Lung (tissue), 12 donors: ENCODE data around the gene CDRT4. TPM values are rescaled to one million over a fixed set of nuclear protein-coding genes. Genes with fewer than 3 reads are reported as not detected.

Experiments
- ATAC-seq: fragments of 200-7000 bp; cut with Tn5 transposase; one replicate; pipeline ENCODE4 v1.9.1; 2020; ENCODE audit warnings: moderate number of reproducible peaks; ENCODE audit not compliant: insufficient read depth, low FRiP score
- DNase-seq, 3 donors: peaks; one replicate each; pipeline ENCODE4 v3.0.0-alpha.2; 2013 to 2017
- H3K27ac ChIP-seq, 2 donors: one replicate each; pipeline ENCODE4 v1.5.1; 2013; ENCODE audit warnings: mild to moderate bottlenecking in 2 of 2, moderate library complexity in 2 of 2, control low read depth in 1 of 2, inconsistent platforms in 1 of 2, low read depth in 1 of 2, low read length in 1 of 2
- H3K27me3 ChIP-seq, 3 donors: one replicate each; pipeline ENCODE4 v1.5.1; 2013; ENCODE audit warnings: low read length in 2 of 3; ENCODE audit not compliant: control insufficient read depth in 3 of 3, insufficient read depth in 3 of 3
- H3K36me3 ChIP-seq, 4 donors: one replicate each; pipeline ENCODE4 v1.5.1; 2013; ENCODE audit warnings: low read length in 4 of 4, mild to moderate bottlenecking in 1 of 4, moderate library complexity in 1 of 4; ENCODE audit not compliant: control insufficient read depth in 4 of 4, insufficient read depth in 4 of 4
- H3K4me1 ChIP-seq, 5 donors: one replicate each; pipeline ENCODE4 v1.5.1; 2013; ENCODE audit warnings: low read length in 5 of 5, mild to moderate bottlenecking in 2 of 5, moderate library complexity in 1 of 5; ENCODE audit not compliant: control insufficient read depth in 5 of 5, insufficient read depth in 5 of 5
- H3K4me3 ChIP-seq: one replicate; pipeline ENCODE4 v1.5.1; 2013; ENCODE audit warnings: mild to moderate bottlenecking, control low read depth, moderate library complexity
- H3K9ac ChIP-seq, 2 donors: one replicate each; pipeline ENCODE4 v1.5.1; 2013; ENCODE audit warnings: low read length in 2 of 2, control low read depth in 1 of 2; ENCODE audit not compliant: insufficient read depth in 1 of 2
- H3K9me3 ChIP-seq, 4 donors: one replicate each; pipeline ENCODE4 v1.5.1; 2013; ENCODE audit warnings: low read length in 3 of 4, mild to moderate bottlenecking in 1 of 4, moderate library complexity in 1 of 4; ENCODE audit not compliant: control insufficient read depth in 4 of 4, insufficient read depth in 3 of 4
- WGBS, 2 donors: extraction: QIAGEN DNeasy Blood & Tissue Kit; methylation state at CpG; one replicate each; pipeline ENCODE4 v1.1.7; 2013; 5-methylcytosine and 5-hydroxymethylcytosine counted together
- polyA plus RNA-seq, 2 donors: library from polyadenylated mRNA; stranded (reverse); fragments of 200-250 nt; gene quantifications; one replicate each; pipeline ENCODE4 v1.2.1, GENCODE V29; 2013
- total RNA-seq, 2 donors: library from RNA; depleted of rRNA in 1 of 2; stranded (reverse); fragments of >200 nt in 1 of 2; gene quantifications; one replicate each; pipeline ENCODE4 v1.2.1, GENCODE V29; 2014 to 2021
- TF ChIP-seq, protein P1 (sequence below): IDR thresholded peaks from 2 replicates; pipeline ENCODE4 v1.5.1; 2012; ENCODE audit warnings: mild to moderate bottlenecking; ENCODE audit errors: control extremely low read depth, extremely low read depth
- donor health status: control.
- donor health status: control.
- donor health status: Bipolar disorder and iron deficiency.
- donor health status: healthy.
- donor health status: DM: yes; HTN: yes; CAD: no.

CDRT4 gene
- total and polyA plus RNA-seq, 4 donors = 0.48 to 8.7 (median 8.6) TPM

DNA sequence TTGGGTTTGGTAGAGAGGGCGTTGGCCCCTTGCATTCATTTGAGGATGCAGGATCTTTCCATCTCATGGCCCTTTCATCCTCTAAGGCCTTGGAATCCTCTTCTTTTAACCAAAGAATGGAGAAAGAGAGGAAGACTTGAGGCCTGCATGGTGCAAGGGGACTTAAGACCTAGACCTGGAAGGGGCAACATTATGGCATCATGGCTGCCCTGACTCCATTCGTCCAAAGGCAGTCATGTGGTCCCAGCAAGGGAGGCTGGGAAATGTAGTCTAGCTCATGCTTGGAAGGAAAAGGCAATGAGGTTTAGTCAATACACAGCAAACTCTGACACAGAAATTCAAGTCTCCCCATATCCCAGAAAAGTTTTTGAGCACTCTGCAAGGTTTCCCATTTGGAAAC lies 30.7 kb upstream of the CDRT4 start:
- Histone ChIP-seq H3K4me3 (no peak overlapping the region), H3K36me3 (peaks cover 0 to 2% (median 0%) of the 10 kb centered on the region in 4 donors), H3K27me3 (no peaks in the 10 kb centered on the region), H3K27ac (no peak overlapping the region), H3K9me3 (no peaks in the 10 kb centered on the region), H3K4me1 (peaks cover 0 to 16% (median 8%) of the 10 kb centered on the region in 5 donors), H3K9ac (no peak overlapping the region)
- 90 to 91% methylated on average over 2 of the region's 2 CpGs for WGBS, 2 donors
- no peak for DNase-seq
- TF ChIP-seq, protein P1, sequence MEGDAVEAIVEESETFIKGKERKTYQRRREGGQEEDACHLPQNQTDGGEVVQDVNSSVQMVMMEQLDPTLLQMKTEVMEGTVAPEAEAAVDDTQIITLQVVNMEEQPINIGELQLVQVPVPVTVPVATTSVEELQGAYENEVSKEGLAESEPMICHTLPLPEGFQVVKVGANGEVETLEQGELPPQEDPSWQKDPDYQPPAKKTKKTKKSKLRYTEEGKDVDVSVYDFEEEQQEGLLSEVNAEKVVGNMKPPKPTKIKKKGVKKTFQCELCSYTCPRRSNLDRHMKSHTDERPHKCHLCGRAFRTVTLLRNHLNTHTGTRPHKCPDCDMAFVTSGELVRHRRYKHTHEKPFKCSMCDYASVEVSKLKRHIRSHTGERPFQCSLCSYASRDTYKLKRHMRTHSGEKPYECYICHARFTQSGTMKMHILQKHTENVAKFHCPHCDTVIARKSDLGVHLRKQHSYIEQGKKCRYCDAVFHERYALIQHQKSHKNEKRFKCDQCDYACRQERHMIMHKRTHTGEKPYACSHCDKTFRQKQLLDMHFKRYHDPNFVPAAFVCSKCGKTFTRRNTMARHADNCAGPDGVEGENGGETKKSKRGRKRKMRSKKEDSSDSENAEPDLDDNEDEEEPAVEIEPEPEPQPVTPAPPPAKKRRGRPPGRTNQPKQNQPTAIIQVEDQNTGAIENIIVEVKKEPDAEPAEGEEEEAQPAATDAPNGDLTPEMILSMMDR = no peak
- no peak for ATAC-seq

DNA sequence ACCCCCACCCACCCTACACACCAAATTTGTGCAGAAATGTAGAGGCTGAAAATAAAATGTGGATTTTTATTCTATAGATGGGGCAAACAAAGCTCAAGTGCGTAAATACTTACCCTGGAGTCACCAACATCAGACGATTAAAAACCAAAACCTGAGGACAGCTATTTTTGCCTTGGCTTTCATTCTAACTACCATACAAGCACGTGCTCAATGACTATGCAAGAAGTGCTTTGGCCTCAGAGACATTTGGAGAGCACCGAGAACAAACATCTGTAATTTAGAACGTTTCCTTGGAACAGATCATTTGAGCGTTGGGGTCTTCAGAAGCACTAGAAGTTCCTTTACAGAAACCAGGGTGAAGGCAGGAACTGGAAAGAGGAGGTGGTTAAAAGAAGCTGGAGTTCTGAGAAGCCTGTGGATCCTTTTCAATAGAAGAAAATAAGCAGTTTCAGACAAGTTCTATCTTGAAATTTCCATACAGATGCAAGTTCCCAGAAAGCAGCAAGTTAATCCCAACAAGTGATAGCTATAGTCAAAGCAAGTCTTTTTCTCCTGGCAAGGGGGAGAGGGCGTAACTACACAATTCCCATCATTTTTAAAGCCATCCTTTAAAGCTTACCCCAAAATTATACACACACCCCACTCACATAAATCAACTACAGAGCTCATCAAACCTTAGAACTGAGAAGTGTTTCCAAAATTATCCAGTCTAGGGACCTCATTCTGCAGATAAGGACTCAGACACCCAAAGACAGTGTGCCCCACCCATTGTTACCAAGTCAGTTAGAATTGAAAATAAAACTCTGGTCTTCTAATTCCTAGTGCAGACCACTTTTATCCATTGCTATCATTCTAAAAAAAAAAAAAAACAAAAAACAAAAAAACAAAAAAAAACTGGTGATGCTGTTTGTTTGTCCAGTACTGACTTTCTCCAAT lies 29.6 kb upstream of the CDRT4 start:
- no peaks in the 10 kb centered on the region for H3K27me3 ChIP-seq
- DNase-seq (no peak), ATAC-seq (no peak)
- peaks cover 0 to 2% (median 0%) of the 10 kb centered on the region in 4 donors for H3K36me3 ChIP-seq
- no peak overlapping the region for H3K9ac ChIP-seq
- H3K27ac ChIP-seq = no peak overlapping the region
- TF ChIP-seq, protein P1 = no peak
- no peak overlapping the region for H3K4me3 ChIP-seq
- peaks cover 0 to 8% (median 7%) of the 10 kb centered on the region in 5 donors for H3K4me1 ChIP-seq
- no peaks in the 10 kb centered on the region for H3K9me3 ChIP-seq
- WGBS, 2 donors = 82 to 90% methylated on average over 7 of the region's 7 CpGs

DNA sequence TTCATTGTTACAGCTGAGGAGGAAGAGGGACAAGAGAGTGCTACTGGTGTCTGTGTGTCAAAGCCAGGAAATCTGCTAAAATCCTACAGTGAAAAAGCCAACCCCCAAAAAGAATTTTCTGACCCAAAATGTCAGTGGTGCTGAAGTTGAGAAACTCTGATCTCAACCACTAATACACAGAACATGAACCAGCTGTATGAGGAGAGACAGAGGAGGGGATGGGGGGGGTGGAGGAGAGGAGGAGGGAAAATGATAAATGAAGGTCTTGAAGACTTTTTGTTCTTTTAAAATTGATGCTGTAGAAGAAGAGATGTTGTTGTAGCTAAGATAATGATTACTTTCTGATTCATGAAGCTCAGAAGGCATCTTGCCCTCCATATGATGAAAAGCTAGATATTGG lies 27.4 kb upstream of the CDRT4 start:
- Histone ChIP-seq H3K4me1 (peaks cover 0 to 11% (median 3%) of the 10 kb centered on the region in 5 donors), H3K4me3 (no peak overlapping the region), H3K27ac (no peak overlapping the region), H3K36me3 (peaks cover 0 to 2% (median 0%) of the 10 kb centered on the region in 4 donors), H3K9ac (no peak overlapping the region), H3K9me3 (no peaks in the 10 kb centered on the region), H3K27me3 (no peaks in the 10 kb centered on the region)
- ATAC-seq = no peak
- TF ChIP-seq, protein P1 = no peak
- DNase-seq = no peak

DNA sequence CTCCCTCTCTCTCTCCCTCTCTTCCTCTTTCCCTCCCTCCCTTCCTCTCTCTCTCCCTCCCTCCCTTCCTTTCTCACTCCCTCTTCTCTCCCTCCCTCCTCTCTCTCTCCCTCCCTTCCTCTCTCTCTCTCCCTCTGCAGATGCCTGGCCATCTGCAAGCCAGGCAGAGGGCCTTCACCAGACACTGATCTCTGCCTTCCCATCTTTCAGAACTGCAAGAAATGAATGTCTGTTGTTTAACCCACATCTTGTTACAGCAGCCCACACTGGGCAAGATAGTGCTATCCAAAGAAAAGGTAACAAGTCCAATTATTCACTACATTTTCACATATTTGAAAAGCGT lies 26.2 kb upstream of the CDRT4 start:
- TF ChIP-seq, protein P1 = no peak
- ATAC-seq = no peak

More for the DNA sequence above, 26.2 kb upstream of the CDRT4 start:
- H3K9me3 ChIP-seq = no peaks in the 10 kb centered on the region
- no peaks in the 10 kb centered on the region for H3K27me3 ChIP-seq
- H3K4me1 ChIP-seq = peaks cover 0 to 11% (median 3%) of the 10 kb centered on the region in 5 donors
- no peak overlapping the region for H3K27ac ChIP-seq
- H3K36me3 ChIP-seq = no peaks in the 10 kb centered on the region
- DNase-seq = no peak
- H3K4me3 ChIP-seq = no peak overlapping the region
- H3K9ac ChIP-seq = no peak overlapping the region
- 0 to 35% methylated on average over 1 of the region's 1 CpG for WGBS, 2 donors
